ENCODE measurements around the gene KCNQ1. TPM values are rescaled to one million over a fixed set of nuclear protein-coding genes. Genes with fewer than 3 reads are reported as not detected.

KCNQ1 gene
- total RNA-seq, 4 donors from 2014 or later = 0.89 to 2.2 (median 1.3) TPM

GRCh38 chr11:2410616-2411015, 34.2 kb upstream of the KCNQ1 start:
- H3K27ac ChIP-seq = no peak overlapping the region
- 92% methylated on average over 6 of the region's 9 CpGs for whole genome bisulfite sequencing
- H3K9me3 ChIP-seq = no peaks in the 10 kb centered on the region
- no peak for DNase-seq (ENCODE audit: low spot score in 2 of 2)
- H3K27me3 ChIP-seq = peaks cover 6% of the 10 kb centered on the region
- TF ChIP-seq EP300 (IDR thresholded peaks at IDR 0.05) = no peak
- no peak for TF ChIP-seq POLR2A (IDR thresholded peaks at IDR 0.05)
- TF ChIP-seq CTCF (IDR thresholded peaks at IDR 0.05) = no peak
- no peak for TF ChIP-seq POLR2AphosphoS5 (IDR thresholded peaks at IDR 0.05)
- no peak overlapping the region for H3K4me3 ChIP-seq
- no peaks in the 10 kb centered on the region for H3K36me3 ChIP-seq
- peaks cover 2% of the 10 kb centered on the region for H3K4me1 ChIP-seq

- Histone ChIP-seq H3K4me3 (no peak overlapping the region), H3K9me3 (no peaks in the 10 kb centered on the region), H3K27me3 (peaks cover 6% of the 10 kb centered on the region), H3K4me1 (peaks cover 2% of the 10 kb centered on the region), H3K27ac (no peak overlapping the region), H3K36me3 (no peaks in the 10 kb centered on the region)
- WGBS = 87% methylated on average over 6 of the region's 30 CpGs
- no peak for DNase-seq (ENCODE audit: low spot score in 2 of 2)
- no peak for TF ChIP-seq CTCF (IDR thresholded peaks at IDR 0.05)
- TF ChIP-seq POLR2AphosphoS5 (IDR thresholded peaks at IDR 0.05) = no peak
- TF ChIP-seq POLR2A (IDR thresholded peaks at IDR 0.05) = no peak
- no peak for TF ChIP-seq EP300 (IDR thresholded peaks at IDR 0.05)
These were observed 33.1 kb upstream of the KCNQ1 start for GRCh38 chr11:2411446-2412305.

- no peak for TF ChIP-seq POLR2AphosphoS5 (IDR thresholded peaks at IDR 0.05)
- no peak for TF ChIP-seq CTCF (IDR thresholded peaks at IDR 0.05)
- no peak for TF ChIP-seq POLR2A (IDR thresholded peaks at IDR 0.05)
- no peak for TF ChIP-seq EP300 (IDR thresholded peaks at IDR 0.05)
- Histone ChIP-seq H3K36me3 (no peaks in the 10 kb centered on the region), H3K27me3 (peaks cover 6% of the 10 kb centered on the region), H3K27ac (no peak overlapping the region), H3K4me3 (no peak overlapping the region), H3K4me1 (no peaks in the 10 kb centered on the region), H3K9me3 (no peaks in the 10 kb centered on the region)
- WGBS = 98% methylated on average over 5 of the region's 6 CpGs
- DNase-seq (ENCODE audit: low spot score in 2 of 2) = no peak
These were observed 32.5 kb upstream of the KCNQ1 start for GRCh38 chr11:2412323-2412722.

GRCh38 chr11:2413742-2414579, 30.8 kb upstream of the KCNQ1 start:
- Histone ChIP-seq H3K9me3 (no peaks in the 10 kb centered on the region), H3K4me1 (no peaks in the 10 kb centered on the region), H3K27me3 (peaks cover 6% of the 10 kb centered on the region), H3K36me3 (no peaks in the 10 kb centered on the region), H3K27ac (no peak overlapping the region), H3K4me3 (no peak overlapping the region)
- DNase-seq (ENCODE audit: low spot score in 2 of 2) = no peak
- WGBS = 90% methylated on average over 14 of the region's 43 CpGs
- no peak for TF ChIP-seq EP300 (IDR thresholded peaks at IDR 0.05)
- TF ChIP-seq POLR2A (IDR thresholded peaks at IDR 0.05) = no peak
- no peak for TF ChIP-seq CTCF (IDR thresholded peaks at IDR 0.05)
- no peak for TF ChIP-seq POLR2AphosphoS5 (IDR thresholded peaks at IDR 0.05)

- no peak overlapping the region for H3K27ac ChIP-seq
- peaks cover under 1% of the 10 kb centered on the region for H3K4me1 ChIP-seq
- no peak overlapping the region for H3K4me3 ChIP-seq
- H3K27me3 ChIP-seq = peaks cover 3% of the 10 kb centered on the region
- WGBS = 88% methylated on average over 26 of the region's 35 CpGs
- no peaks in the 10 kb centered on the region for H3K36me3 ChIP-seq
- DNase-seq (ENCODE audit: low spot score in 2 of 2) = no peak
- H3K9me3 ChIP-seq = no peaks in the 10 kb centered on the region
- TF ChIP-seq POLR2A (IDR thresholded peaks at IDR 0.05) (no peak), EP300 (IDR thresholded peaks at IDR 0.05) (no peak), CTCF (IDR thresholded peaks at IDR 0.05) (no peak), POLR2AphosphoS5 (IDR thresholded peaks at IDR 0.05) (no peak)
These were observed 30.2 kb upstream of the KCNQ1 start for GRCh38 chr11:2414616-2415015.
